ENCODE measurements around the gene HMBS. TPM values are rescaled to one million over a fixed set of nuclear protein-coding genes. Genes with fewer than 3 reads are reported as not detected.
"Not testable (repeated sequence)": the region's sequence is repeated elsewhere in the genome, so short reads cannot be mapped to it uniquely, and the experiment has no call there.

Gene HMBS
- total RNA-seq, 2 donors from 2014 or later: 8.7 to 9.1 TPM

DNA sequence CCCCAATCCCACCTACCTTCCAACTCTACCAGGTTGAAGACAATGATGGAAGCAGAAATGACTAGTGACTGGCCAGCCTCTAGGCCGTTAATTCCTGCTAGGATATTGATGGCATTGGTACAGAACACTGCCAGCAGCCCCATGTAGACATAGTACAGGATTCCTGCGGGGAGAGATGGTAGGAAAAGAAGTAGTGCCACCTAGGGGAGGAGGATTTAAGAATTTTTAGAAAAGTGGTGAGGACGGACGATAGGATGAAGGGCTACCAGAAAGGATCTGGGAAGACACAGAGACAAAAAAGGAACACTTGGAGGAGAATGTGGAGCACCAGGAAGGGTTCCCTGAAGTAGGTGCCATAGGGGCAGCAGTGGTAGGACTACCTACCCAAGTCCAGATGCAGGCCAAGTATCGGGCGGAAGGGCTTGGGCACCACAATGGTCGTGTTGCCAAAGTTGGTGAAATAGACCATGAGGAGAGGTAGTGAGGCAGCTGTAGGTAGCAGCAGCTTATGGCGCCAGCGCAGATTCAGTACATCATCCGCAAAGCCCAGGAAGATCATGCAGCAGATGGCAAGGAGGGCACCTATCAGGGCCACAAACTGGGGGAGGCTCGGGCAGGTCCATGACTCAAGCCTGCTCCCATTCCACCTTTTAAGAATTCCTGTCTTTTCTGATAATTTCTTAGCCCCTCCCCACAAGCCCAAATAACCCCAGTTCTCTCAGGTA, 15.7 kb downstream of the HMBS start:
- Mint-ChIP-seq H3K36me3 (ENCODE audit: low read depth) (peaks cover 4% of the 10 kb centered on the region), H3K27me3 (no peaks in the 10 kb centered on the region), H3K27ac (peak overlapping the region; percentile 97), H3K4me3 (peak overlapping the region; percentile 93), H3K4me1 (peaks cover 30% of the 10 kb centered on the region)
- no peak for DNase-seq
- no peaks in the 10 kb centered on the region for H3K9me3 ChIP-seq (ENCODE audit: control insufficient read depth, low read length, poor library complexity, severe bottlenecking)
- no peak for ATAC-seq

DNA sequence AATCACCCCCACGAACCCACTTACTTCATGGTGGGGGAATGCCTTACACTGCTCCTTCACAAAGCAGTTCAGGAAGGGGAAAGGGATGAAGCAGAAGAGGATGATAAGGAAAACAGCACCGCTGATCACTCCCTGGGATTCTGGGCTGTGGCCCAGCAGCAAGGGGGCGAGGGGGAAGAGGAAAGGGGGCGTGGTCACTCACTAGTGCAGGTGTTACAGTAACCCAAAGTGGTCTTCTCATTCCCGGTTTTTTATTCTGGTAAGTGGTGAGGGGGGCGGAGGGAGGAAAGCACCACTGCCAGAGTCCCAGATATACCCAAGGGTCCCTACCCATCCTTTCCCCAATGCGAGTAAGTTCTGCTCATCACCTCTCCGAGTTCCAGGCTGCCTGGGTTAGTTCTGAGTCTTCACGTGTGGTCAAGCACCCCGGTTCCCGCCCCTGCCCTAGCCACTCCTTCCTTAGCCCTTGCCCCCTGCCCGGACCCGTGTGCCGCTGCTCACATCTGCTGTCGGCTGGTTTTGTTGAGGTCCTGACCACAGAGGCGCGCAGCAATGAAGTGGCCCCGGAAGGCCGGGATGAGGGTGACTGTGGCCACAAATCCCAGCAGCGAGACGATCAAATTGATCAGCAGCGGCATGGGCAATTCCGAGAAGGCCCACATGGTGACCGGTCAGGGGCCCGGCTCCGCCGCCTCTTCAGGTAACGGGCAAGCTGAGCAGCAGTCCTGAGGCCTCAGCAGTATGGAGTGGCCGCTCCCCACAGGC, 16.5 kb downstream of the HMBS start:
- H3K27ac Mint-ChIP-seq: peak overlapping the region; percentile 97
- H3K36me3 Mint-ChIP-seq (ENCODE audit: low read depth): peaks cover 4% of the 10 kb centered on the region
- H3K4me1 Mint-ChIP-seq: peaks cover 28% of the 10 kb centered on the region
- H3K9me3 ChIP-seq (ENCODE audit: control insufficient read depth, low read length, poor library complexity, severe bottlenecking): no peaks in the 10 kb centered on the region
- peak overlapping the region; percentile 93 for H3K4me3 Mint-ChIP-seq
- DNase-seq (no peak), ATAC-seq (peak; percentile 2)
- H3K27me3 Mint-ChIP-seq: no peaks in the 10 kb centered on the region

DNA sequence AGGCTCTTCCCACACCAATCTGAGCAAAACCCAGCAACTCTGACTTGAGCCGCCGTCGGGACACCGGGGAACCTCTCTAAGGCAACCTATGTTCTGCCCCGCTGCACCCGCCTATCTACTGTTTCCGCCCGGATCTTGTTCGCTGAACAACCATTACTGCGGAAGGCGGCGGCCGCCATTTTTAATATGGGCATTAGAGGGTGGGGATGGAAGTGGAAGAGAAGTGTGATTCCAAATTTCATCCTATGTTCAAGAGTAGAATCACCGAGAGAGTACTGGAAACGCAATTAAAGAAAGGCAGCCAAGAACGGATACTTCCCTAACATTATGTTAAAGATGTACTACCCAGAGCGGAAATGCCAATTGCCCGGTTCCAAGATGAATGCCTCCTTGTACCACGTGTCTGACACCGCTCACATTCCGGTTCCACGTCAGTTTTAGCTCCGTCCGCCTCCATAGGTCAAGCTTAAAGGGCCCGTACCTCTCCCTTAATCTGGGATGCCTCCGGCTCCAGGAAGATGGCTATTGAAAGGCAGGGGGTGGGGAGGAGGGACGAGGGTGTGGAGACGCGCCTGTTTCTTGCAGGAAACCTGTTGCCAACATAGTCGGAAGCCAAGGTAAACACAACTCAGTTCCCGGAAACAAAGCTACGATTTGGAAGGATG, 17.2 kb downstream of the HMBS start, which contains the start of gene DPAGT1:
Gene DPAGT1 (minus strand): TSS at position 95 of the 665 bp plus-strand sequence. CDS start 198 bp downstream, outside the sequence.
- Mint-ChIP-seq H3K36me3 (ENCODE audit: low read depth) (peaks cover under 1% of the 10 kb centered on the region), H3K4me3 (peak within 1 kb of the TSS; percentile 93), H3K27ac (peak within 1 kb of the TSS; percentile 97), H3K27me3 (no peaks in the 10 kb centered on the region), H3K4me1 (peaks cover 32% of the 10 kb centered on the region)
- peak; percentile 88 for ATAC-seq
- DNase-seq: peak; percentile 65 to 74 (median 70)
- no peaks in the 10 kb centered on the region for H3K9me3 ChIP-seq (ENCODE audit: control insufficient read depth, low read length, poor library complexity, severe bottlenecking)

DNA sequence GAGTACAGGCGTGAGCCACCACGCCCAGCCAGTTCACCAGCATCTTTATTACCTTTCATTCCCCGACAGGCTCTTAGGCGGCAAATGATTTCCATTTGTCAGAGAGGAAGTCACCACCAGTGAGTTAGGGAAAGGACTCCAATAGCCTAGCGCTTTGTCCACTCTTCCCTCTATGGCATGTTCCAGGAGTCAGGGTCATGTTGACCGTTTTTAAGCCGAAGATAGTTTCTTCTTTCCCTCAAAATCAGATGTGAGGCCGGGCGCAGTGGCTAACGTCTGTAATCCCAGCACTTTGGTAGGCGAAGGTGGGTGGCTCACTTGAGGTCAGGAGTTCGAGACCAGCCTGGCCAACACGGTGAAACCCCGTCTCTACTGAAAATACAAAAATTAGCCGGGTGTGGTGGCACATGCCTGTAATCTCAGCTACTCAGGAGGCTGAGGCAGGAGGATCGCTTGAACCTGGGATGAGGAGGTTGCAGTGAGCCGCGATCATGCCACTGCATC, 18.5 kb downstream of the HMBS start:
- Mint-ChIP-seq H3K4me3 (peak overlapping the region; percentile 93), H3K4me1 (peaks cover 33% of the 10 kb centered on the region), H3K27ac (peak overlapping the region; percentile 97)
- H3K36me3 Mint-ChIP-seq (ENCODE audit: low read depth); ATAC-seq; H3K9me3 ChIP-seq (ENCODE audit: control insufficient read depth, low read length, poor library complexity, severe bottlenecking); H3K27me3 Mint-ChIP-seq; DNase-seq: not testable (repeated sequence)

DNA sequence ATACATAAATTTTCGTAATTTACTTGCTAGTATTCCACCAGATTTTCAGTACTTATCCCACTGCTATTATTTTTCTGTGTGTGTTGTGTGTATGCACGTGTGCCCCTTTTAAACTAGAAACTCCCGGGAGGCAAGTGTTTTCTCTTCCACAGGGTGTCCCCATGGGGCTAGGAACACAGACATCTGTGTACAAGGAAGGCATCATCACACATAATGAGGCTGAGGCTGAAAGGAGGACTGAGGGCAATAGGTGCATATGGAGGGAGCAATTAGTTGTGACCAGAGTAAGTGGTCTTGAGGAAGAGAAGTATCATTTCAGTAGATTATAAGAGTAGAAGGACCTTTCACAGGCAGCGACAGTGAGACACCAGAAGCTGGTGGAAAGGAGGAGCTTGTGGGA, 19.1 kb downstream of the HMBS start:
- peak overlapping the region; percentile 97 for H3K27ac Mint-ChIP-seq
- H3K36me3 Mint-ChIP-seq (ENCODE audit: low read depth): no peaks in the 10 kb centered on the region
- peaks cover 38% of the 10 kb centered on the region for H3K4me1 Mint-ChIP-seq
- DNase-seq (no peak), ATAC-seq (no peak)
- no peaks in the 10 kb centered on the region for H3K27me3 Mint-ChIP-seq
- H3K4me3 Mint-ChIP-seq: no peak overlapping the region
- no peaks in the 10 kb centered on the region for H3K9me3 ChIP-seq (ENCODE audit: control insufficient read depth, low read length, poor library complexity, severe bottlenecking)

GRCh38 chr11:119106564-119107537, 22.2 kb downstream of the HMBS start, which contains the start of gene C2CD2L:
Gene C2CD2L, plus strand, starts transcription at chr11:119107344. Its CDS starts 398 bp downstream, at chr11:119107742.
- peak within 1 kb of the TSS; percentile 94 for H3K4me3 Mint-ChIP-seq
- peaks cover 6% of the 10 kb centered on the region for H3K36me3 Mint-ChIP-seq (ENCODE audit: low read depth)
- H3K4me1 Mint-ChIP-seq: peaks cover 37% of the 10 kb centered on the region
- peak within 1 kb of the TSS; percentile 94 for H3K27ac Mint-ChIP-seq
- ATAC-seq (peak; percentile 88), DNase-seq (peak; percentile 81 to 90 (median 87))
- no peaks in the 10 kb centered on the region for H3K27me3 Mint-ChIP-seq
- no peaks in the 10 kb centered on the region for H3K9me3 ChIP-seq (ENCODE audit: control insufficient read depth, low read length, poor library complexity, severe bottlenecking)

- H3K9me3 ChIP-seq (ENCODE audit: control insufficient read depth, low read length, poor library complexity, severe bottlenecking): no peaks in the 10 kb centered on the region
- H3K4me3 Mint-ChIP-seq: peak overlapping the region; percentile 94
- ATAC-seq: peak; percentile 16
- peaks cover 38% of the 10 kb centered on the region for H3K4me1 Mint-ChIP-seq
- peak overlapping the region; percentile 94 for H3K27ac Mint-ChIP-seq
- no peaks in the 10 kb centered on the region for H3K27me3 Mint-ChIP-seq
- H3K36me3 Mint-ChIP-seq (ENCODE audit: low read depth): peaks cover 6% of the 10 kb centered on the region
- DNase-seq: peak in 1 of 3 donors; percentile 22
These were observed 23.0 kb downstream of the HMBS start for GRCh38 chr11:119107538-119108145.

- ATAC-seq (peak; percentile 32), DNase-seq (peak in 1 of 3 donors; percentile 17)
- H3K36me3 Mint-ChIP-seq (ENCODE audit: low read depth): peaks cover 10% of the 10 kb centered on the region
- H3K9me3 ChIP-seq (ENCODE audit: control insufficient read depth, low read length, poor library complexity, severe bottlenecking): no peaks in the 10 kb centered on the region
- H3K4me3 Mint-ChIP-seq: peak overlapping the region; percentile 94
- H3K4me1 Mint-ChIP-seq: peaks cover 38% of the 10 kb centered on the region
- no peaks in the 10 kb centered on the region for H3K27me3 Mint-ChIP-seq
- H3K27ac Mint-ChIP-seq: peak overlapping the region; percentile 94
These were observed 23.6 kb downstream of the HMBS start for GRCh38 chr11:119108146-119108856.

DNA sequence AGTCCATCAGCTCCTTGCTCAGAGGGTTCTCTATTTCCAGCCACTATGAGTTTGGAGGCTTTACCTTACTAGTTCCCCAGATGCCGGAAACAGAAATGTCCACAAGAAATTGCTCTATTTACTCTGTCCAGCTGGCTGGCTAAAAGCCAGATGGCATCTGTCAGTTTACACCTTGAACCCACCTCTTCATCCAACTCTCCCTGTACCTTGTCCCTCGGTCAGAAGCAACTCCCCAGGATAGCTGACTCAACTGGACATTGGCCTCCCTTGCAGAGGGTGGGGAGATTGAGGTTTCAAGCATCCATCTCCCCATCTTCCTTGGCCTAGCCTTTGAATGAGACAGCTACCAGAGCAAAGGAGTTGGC, 24.2 kb downstream of the HMBS start:
- peak overlapping the region; percentile 94 for H3K27ac Mint-ChIP-seq
- peaks cover 36% of the 10 kb centered on the region for H3K4me1 Mint-ChIP-seq
- peak overlapping the region; percentile 94 for H3K4me3 Mint-ChIP-seq
- DNase-seq: no peak
- ATAC-seq: no peak
- H3K36me3 Mint-ChIP-seq (ENCODE audit: low read depth): peaks cover 10% of the 10 kb centered on the region
- no peaks in the 10 kb centered on the region for H3K9me3 ChIP-seq (ENCODE audit: control insufficient read depth, low read length, poor library complexity, severe bottlenecking)
- no peaks in the 10 kb centered on the region for H3K27me3 Mint-ChIP-seq

GRCh38 chr11:119109843-119110242, 25.2 kb downstream of the HMBS start:
- H3K27me3 Mint-ChIP-seq: no peaks in the 10 kb centered on the region
- H3K4me3 Mint-ChIP-seq: peak overlapping the region; percentile 94
- no peaks in the 10 kb centered on the region for H3K9me3 ChIP-seq (ENCODE audit: control insufficient read depth, low read length, poor library complexity, severe bottlenecking)
- ATAC-seq: no peak
- peak overlapping the region; percentile 94 for H3K27ac Mint-ChIP-seq
- no peak for DNase-seq
- peaks cover 35% of the 10 kb centered on the region for H3K4me1 Mint-ChIP-seq
- H3K36me3 Mint-ChIP-seq (ENCODE audit: low read depth): peaks cover 10% of the 10 kb centered on the region

DNA sequence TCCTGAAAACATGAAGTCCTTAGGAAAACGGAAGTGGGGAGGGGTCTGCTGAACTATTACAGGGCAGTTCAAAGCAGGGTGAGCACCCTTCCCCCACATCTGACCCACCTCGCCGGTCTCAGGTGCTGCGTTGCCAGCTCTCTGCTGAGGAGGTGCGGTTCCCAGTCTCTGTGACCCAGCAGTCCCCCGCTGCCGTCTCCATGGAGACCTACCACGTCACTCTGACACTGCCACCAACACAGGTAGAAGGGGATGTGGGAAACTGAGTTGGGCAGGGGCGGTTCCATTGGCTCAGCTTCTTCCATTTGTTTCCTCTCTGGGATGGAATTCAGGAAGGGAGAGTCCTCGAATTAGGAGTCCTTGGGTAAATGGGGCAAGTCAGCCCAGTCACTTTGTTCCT, 25.8 kb downstream of the HMBS start:
- H3K9me3 ChIP-seq (ENCODE audit: control insufficient read depth, low read length, poor library complexity, severe bottlenecking): no peaks in the 10 kb centered on the region
- Mint-ChIP-seq H3K4me1 (peaks cover 37% of the 10 kb centered on the region), H3K36me3 (ENCODE audit: low read depth) (peaks cover 13% of the 10 kb centered on the region), H3K4me3 (no peak overlapping the region), H3K27me3 (no peaks in the 10 kb centered on the region), H3K27ac (peak overlapping the region; percentile 94)
- ATAC-seq (no peak), DNase-seq (no peak)
